Measurements from ENCODE around the gene TOMM20L.
"Not testable (repeated sequence)": the region's sequence is repeated elsewhere in the genome, so short reads cannot be mapped to it uniquely, and the experiment has no call there.

The TOMM20L gene

GRCh38 chr14:58395812-58396788, at the start of gene TOMM20L:
TOMM20L (plus strand) TSS chr14:58395930; CDS start chr14:58395958, 28 bp downstream.
- DNase-seq = peak; percentile 81

- no peak for DNase-seq
Measured at GRCh38 chr14:58353516-58354299, 42.0 kb upstream of the TOMM20L start.

GRCh38 chr14:58354808-58355207, 40.9 kb upstream of the TOMM20L start:
- DNase-seq = no peak

- DNase-seq = no peak
Measured at GRCh38 chr14:58356268-58356667, 39.5 kb upstream of the TOMM20L start.

GRCh38 chr14:58362272-58362671, 33.5 kb upstream of the TOMM20L start:
- DNase-seq = not testable (repeated sequence)

- no peak for DNase-seq
Measured at GRCh38 chr14:58362798-58363412, 32.8 kb upstream of the TOMM20L start.

- no peak for DNase-seq
Measured at GRCh38 chr14:58364316-58364715, 31.4 kb upstream of the TOMM20L start.

- DNase-seq = no peak
Measured at GRCh38 chr14:58367296-58367695, 28.4 kb upstream of the TOMM20L start.

GRCh38 chr14:58368956-58369355, 26.8 kb upstream of the TOMM20L start:
- no peak for DNase-seq

- DNase-seq = no peak
Measured at GRCh38 chr14:58376791-58377190, 18.9 kb upstream of the TOMM20L start.

- DNase-seq = no peak
Measured at GRCh38 chr14:58390830-58391229, 4.9 kb upstream of the TOMM20L start.

- no peak for DNase-seq
Measured at GRCh38 chr14:58395562-58395811, 243 bp upstream of the TOMM20L start.

- no peak for DNase-seq
Measured at GRCh38 chr14:58397156-58397555, 1.4 kb downstream of the TOMM20L start.

- DNase-seq = no peak
Measured at GRCh38 chr14:58398495-58398894, 2.8 kb downstream of the TOMM20L start.

GRCh38 chr14:58398895-58399294, 3.2 kb downstream of the TOMM20L start:
- DNase-seq = no peak

GRCh38 chr14:58401587-58401986, 5.9 kb downstream of the TOMM20L start:
- DNase-seq = no peak

- no peak for DNase-seq
Measured at GRCh38 chr14:58408681-58409215, 13.0 kb downstream of the TOMM20L start.

GRCh38 chr14:58414845-58415244, 19.1 kb downstream of the TOMM20L start:
- no peak for DNase-seq

GRCh38 chr14:58415636-58416547, 20.2 kb downstream of the TOMM20L start:
- DNase-seq = no peak

GRCh38 chr14:58416934-58417333, 21.2 kb downstream of the TOMM20L start:
- not testable (repeated sequence) for DNase-seq

GRCh38 chr14:58426670-58427280, 31.0 kb downstream of the TOMM20L start:
- DNase-seq = peak; percentile 64

All from activated T-cell treated with anti-CD3 and anti-CD28 coated beads, Interleukin-2, amount 50 U/mL, for 1 hour (primary cell).